ENCODE results near the gene EIF5B. TPM values are rescaled to one million over a fixed set of nuclear protein-coding genes. Genes with fewer than 3 reads are reported as not detected.

Gene EIF5B
- total RNA-seq, 1 donor from 2014 or later = 50.5 TPM

DNA sequence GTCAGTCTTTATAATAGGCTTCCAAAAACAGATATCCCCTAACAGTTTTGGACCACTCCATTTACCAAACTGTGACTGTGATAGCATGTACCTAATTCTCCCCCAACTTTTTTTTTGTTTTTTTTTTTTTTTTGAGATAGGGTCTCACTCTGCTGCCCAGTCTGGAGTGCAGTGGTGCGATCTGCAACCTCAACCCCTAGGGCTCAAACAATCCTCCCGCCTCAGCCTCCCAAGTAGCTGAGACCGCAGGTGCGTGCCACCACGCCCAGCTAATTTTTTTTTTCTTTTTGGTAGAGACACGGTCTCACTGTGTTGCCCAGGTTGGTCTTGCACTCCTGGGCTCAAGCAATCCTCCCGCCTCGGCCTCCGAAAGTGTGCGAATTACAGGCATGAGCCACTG lies 99.7 kb downstream of the EIF5B start:
- no peak for DNase-seq (ENCODE audit: low read depth, low spot score)
- Mint-ChIP-seq H3K4me3 (no peak overlapping the region), H3K9me3 (no peaks in the 10 kb centered on the region), H3K4me1 (no peaks in the 10 kb centered on the region), H3K27me3 (ENCODE audit: low read depth) (no peaks in the 10 kb centered on the region), H3K36me3 (ENCODE audit: low read depth) (no peaks in the 10 kb centered on the region), H3K27ac (ENCODE audit: unreplicated experiment) (no peak overlapping the region)
- TF ChIP-seq, protein P1, sequence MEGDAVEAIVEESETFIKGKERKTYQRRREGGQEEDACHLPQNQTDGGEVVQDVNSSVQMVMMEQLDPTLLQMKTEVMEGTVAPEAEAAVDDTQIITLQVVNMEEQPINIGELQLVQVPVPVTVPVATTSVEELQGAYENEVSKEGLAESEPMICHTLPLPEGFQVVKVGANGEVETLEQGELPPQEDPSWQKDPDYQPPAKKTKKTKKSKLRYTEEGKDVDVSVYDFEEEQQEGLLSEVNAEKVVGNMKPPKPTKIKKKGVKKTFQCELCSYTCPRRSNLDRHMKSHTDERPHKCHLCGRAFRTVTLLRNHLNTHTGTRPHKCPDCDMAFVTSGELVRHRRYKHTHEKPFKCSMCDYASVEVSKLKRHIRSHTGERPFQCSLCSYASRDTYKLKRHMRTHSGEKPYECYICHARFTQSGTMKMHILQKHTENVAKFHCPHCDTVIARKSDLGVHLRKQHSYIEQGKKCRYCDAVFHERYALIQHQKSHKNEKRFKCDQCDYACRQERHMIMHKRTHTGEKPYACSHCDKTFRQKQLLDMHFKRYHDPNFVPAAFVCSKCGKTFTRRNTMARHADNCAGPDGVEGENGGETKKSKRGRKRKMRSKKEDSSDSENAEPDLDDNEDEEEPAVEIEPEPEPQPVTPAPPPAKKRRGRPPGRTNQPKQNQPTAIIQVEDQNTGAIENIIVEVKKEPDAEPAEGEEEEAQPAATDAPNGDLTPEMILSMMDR (conservative IDR thresholded peaks at IDR 0.05) = no peak

DNA sequence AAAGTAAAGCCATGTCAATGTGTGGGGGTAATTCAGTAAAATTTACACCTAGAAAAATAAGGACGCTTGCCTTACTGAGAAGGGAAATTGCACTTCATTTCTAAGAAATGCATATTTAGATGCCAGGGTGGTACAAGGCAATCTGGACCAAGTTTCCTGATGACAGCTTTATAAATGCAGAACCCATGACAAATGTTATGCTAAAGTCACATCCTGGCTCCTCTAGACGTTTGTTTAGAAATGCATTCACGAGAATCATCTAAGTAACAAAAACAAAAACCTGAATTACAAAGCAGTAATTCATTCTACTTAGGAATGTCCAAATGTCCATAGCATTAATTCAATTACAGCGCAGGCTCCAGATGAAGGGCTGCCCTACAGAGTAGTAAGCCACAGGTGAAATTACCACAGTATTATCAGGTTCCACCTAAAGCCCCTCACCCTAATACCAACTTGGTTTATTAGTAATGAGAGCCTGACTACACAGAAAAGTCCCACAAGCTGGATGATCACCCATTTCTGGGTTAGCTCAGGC lies 102.8 kb downstream of the EIF5B start:
- no peak for DNase-seq (ENCODE audit: low read depth, low spot score)
- H3K27me3 Mint-ChIP-seq (ENCODE audit: low read depth) = no peaks in the 10 kb centered on the region
- no peak overlapping the region for H3K4me3 Mint-ChIP-seq
- H3K9me3 Mint-ChIP-seq = no peaks in the 10 kb centered on the region
- no peaks in the 10 kb centered on the region for H3K36me3 Mint-ChIP-seq (ENCODE audit: low read depth)
- no peaks in the 10 kb centered on the region for H3K4me1 Mint-ChIP-seq
- TF ChIP-seq, protein P1 (conservative IDR thresholded peaks at IDR 0.05) = no peak
- H3K27ac Mint-ChIP-seq (ENCODE audit: unreplicated experiment) = no peak overlapping the region

DNA sequence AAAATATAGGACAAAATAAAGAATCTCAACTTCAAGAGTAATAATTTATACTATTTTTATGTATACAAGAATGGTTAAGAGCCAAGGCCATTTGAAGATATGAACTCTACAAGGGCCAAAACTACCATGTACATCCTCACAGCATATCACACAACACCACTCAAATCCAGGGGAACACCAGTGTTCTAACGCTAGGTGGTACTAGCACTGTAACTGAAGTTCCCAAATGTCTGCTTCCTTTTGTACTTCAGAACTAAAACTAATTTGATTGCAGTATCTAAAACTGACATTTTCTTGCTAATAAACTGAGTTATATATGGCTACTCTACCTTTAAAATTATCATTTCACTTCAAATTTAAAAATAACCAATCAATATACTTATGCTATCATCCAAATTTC lies 105.6 kb downstream of the EIF5B start:
- TF ChIP-seq, protein P1 (conservative IDR thresholded peaks at IDR 0.05) = peak; percentile 39
- Mint-ChIP-seq H3K27ac (ENCODE audit: unreplicated experiment) (no peak overlapping the region), H3K36me3 (ENCODE audit: low read depth) (peaks cover 6% of the 10 kb centered on the region), H3K9me3 (no peaks in the 10 kb centered on the region), H3K27me3 (ENCODE audit: low read depth) (no peaks in the 10 kb centered on the region), H3K4me3 (no peak overlapping the region), H3K4me1 (no peaks in the 10 kb centered on the region)
- DNase-seq (ENCODE audit: low read depth, low spot score) = no peak

DNA sequence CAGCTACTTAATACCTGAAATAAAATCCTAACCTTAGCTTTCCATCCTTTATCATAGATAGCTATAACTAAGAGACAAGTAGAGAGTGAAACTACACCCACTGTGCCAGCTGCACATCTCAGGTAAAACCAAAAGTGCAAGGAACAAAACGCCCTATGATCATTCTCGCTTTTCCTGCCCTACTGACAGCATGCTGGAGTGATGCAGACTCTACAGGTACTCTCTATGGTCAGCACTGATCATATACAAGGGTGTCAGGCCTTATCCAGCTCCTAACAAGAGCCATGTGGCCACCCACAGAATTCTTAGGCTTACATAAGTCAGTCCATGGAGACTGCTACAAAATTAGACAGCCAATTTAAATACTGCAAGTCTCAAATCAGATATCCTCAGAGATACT lies 107.0 kb downstream of the EIF5B start:
- H3K4me1 Mint-ChIP-seq = no peaks in the 10 kb centered on the region
- DNase-seq (ENCODE audit: low read depth, low spot score) = no peak
- TF ChIP-seq, protein P1 (conservative IDR thresholded peaks at IDR 0.05) = no peak
- H3K36me3 Mint-ChIP-seq (ENCODE audit: low read depth) = peaks cover 13% of the 10 kb centered on the region
- no peaks in the 10 kb centered on the region for H3K27me3 Mint-ChIP-seq (ENCODE audit: low read depth)
- no peaks in the 10 kb centered on the region for H3K9me3 Mint-ChIP-seq
- H3K4me3 Mint-ChIP-seq = no peak overlapping the region
- no peak overlapping the region for H3K27ac Mint-ChIP-seq (ENCODE audit: unreplicated experiment)

DNA sequence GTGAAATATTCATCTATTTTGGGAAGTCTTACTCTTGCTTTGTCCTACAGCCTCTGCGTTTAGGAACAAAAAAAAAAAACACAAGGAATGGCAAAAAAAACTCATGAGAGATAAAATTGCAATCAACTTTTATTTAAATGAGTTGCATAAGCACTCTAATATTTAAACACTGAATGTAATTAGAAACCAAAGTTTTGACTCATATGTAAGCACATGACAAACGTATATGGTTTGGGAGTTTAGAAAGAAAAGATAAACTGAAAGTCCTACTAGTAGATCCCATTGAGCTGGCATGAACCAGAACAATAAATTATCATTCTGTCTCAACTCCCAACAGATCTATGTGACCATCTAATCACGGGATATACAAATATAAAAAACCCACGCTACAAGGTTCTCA lies 107.9 kb downstream of the EIF5B start:
- no peak for DNase-seq (ENCODE audit: low read depth, low spot score)
- H3K9me3 Mint-ChIP-seq = no peaks in the 10 kb centered on the region
- no peak overlapping the region for H3K4me3 Mint-ChIP-seq
- H3K36me3 Mint-ChIP-seq (ENCODE audit: low read depth) = peaks cover 13% of the 10 kb centered on the region
- TF ChIP-seq, protein P1 (conservative IDR thresholded peaks at IDR 0.05) = no peak
- H3K27ac Mint-ChIP-seq (ENCODE audit: unreplicated experiment) = no peak overlapping the region
- H3K27me3 Mint-ChIP-seq (ENCODE audit: low read depth) = no peaks in the 10 kb centered on the region
- no peaks in the 10 kb centered on the region for H3K4me1 Mint-ChIP-seq
